GM23338 (cell line): ENCODE data around the gene TRAM2. TPM values are rescaled to one million over a fixed set of nuclear protein-coding genes. Genes with fewer than 3 reads are reported as not detected.
A peak's percentile ranks its signal among the peaks of the same experiment; 100 is the strongest.

Experiments used
- ATAC-seq: fragments of 200-7000 bp; cut with Tn5 transposase; 3 replicates; pipeline ENCODE4 v1.9.1; 2020
- DNase-seq: peaks from one replicate; pipeline ENCODE4 v3.0.0-alpha.2; 2015; ENCODE audit warnings: low spot score
- H2AFZ ChIP-seq: fragments of 200-600 bp; sonication (generic); 2 replicates; pipeline ENCODE4 v1.8.0; 2016; ENCODE audit warnings: antibody characterized with exemption, mild to moderate bottlenecking, moderate library complexity
- H3F3A ChIP-seq: fragments of 200-600 bp; sonication (generic); replicated peaks from 2 replicates; pipeline ENCODE4 v1.8.0; 2017; ENCODE audit warnings: antibody characterized with exemption, mixed run types, low read depth
- H3K27ac ChIP-seq: fragments of 200-600 bp; sonication (generic); 2 replicates; pipeline ENCODE4 v1.6.1; 2016; ENCODE audit warnings: low read depth
- H3K27me3 ChIP-seq: fragments of 200-600 bp; sonication (generic); 2 replicates; pipeline ENCODE4 v1.8.0; 2016; ENCODE audit warnings: mild to moderate bottlenecking, mixed run types, moderate library complexity; ENCODE audit not compliant: insufficient read depth
- H3K36me3 ChIP-seq: fragments of 200-600 bp; sonication (generic); 2 replicates; pipeline ENCODE4 v1.8.0; 2016; ENCODE audit warnings: mild to moderate bottlenecking; ENCODE audit not compliant: insufficient read depth
- H3K4me1 ChIP-seq: fragments of 200-600 bp; sonication (generic); 2 replicates; pipeline ENCODE4 v1.8.0; 2016; ENCODE audit warnings: mild to moderate bottlenecking, moderate library complexity; ENCODE audit not compliant: insufficient read depth
- H3K4me2 ChIP-seq: fragments of 200-600 bp; sonication (generic); 2 replicates; pipeline ENCODE4 v1.7.1; 2017; ENCODE audit warnings: mixed run types
- H3K4me3 ChIP-seq: fragments of 200-600 bp; sonication (generic); 2 replicates; pipeline ENCODE4 v1.6.1; 2016; ENCODE audit warnings: mixed run types
- H3K79me2 ChIP-seq: fragments of 200-600 bp; sonication (generic); replicated peaks from 2 replicates; pipeline ENCODE4 v1.8.0; 2017; ENCODE audit warnings: mild to moderate bottlenecking; ENCODE audit not compliant: insufficient read depth
- H3K9me2 ChIP-seq: fragments of 200-600 bp; sonication (generic); 2 replicates; pipeline ENCODE4 v1.8.0; 2017; ENCODE audit not compliant: insufficient read depth
- H4K20me1 ChIP-seq: fragments of 200-600 bp; sonication (generic); replicated peaks from 2 replicates; pipeline ENCODE4 v1.8.0; 2017; ENCODE audit warnings: mild to moderate bottlenecking; ENCODE audit not compliant: insufficient read depth
- H3K27ac Mint-ChIP-seq: 2 replicates; pipeline ENCODE4 v1.8.0; 2020; ENCODE audit warnings: inconsistent platforms, mild to moderate bottlenecking, moderate library complexity, mixed read lengths
- H3K27me3 Mint-ChIP-seq: 3 replicates; pipeline ENCODE4 v1.8.0; 2022; ENCODE audit warnings: low read depth, mild to moderate bottlenecking, moderate library complexity, mixed read lengths, inconsistent platforms; ENCODE audit not compliant: insufficient read depth, poor library complexity
- H3K36me3 Mint-ChIP-seq: 3 replicates; pipeline ENCODE4 v1.8.0; 2021; ENCODE audit warnings: low read depth, mild to moderate bottlenecking, inconsistent platforms, moderate library complexity, mixed read lengths
- H3K4me1 Mint-ChIP-seq: 3 replicates; pipeline ENCODE4 v1.8.0; 2020; ENCODE audit warnings: mild to moderate bottlenecking, inconsistent platforms, mixed read lengths
- H3K4me3 Mint-ChIP-seq: 3 replicates; pipeline ENCODE4 v1.8.0; 2021; ENCODE audit warnings: moderate library complexity, mild to moderate bottlenecking, inconsistent platforms, mixed read lengths
- H3K9me3 Mint-ChIP-seq: 3 replicates; pipeline ENCODE4 v1.8.0; 2020; ENCODE audit warnings: moderate library complexity, mild to moderate bottlenecking, inconsistent platforms, mixed read lengths
- CREB1 ChIP-seq: fragments of 250-450 bp; sonication (Bioruptor Pico); IDR thresholded peaks from 2 replicates; pipeline ENCODE4 v1.5.0; 2020; ENCODE audit warnings: low read depth, mild to moderate bottlenecking, moderate library complexity
- EZH2phosphoT487 ChIP-seq: fragments of 200-600 bp; sonication (generic); IDR thresholded peaks from one replicate; pipeline ENCODE4 v1.8.1; 2018; ENCODE audit warnings: antibody characterized with exemption; ENCODE audit not compliant: unreplicated experiment
- JUNB ChIP-seq: IDR thresholded peaks from one replicate; pipeline ENCODE4 v1.6.1; 2016; ENCODE audit warnings: antibody characterized with exemption; ENCODE audit not compliant: unreplicated experiment
- NANOG ChIP-seq: IDR thresholded peaks from 2 replicates; pipeline ENCODE4 v1.6.1; 2016; ENCODE audit warnings: antibody characterized with exemption, borderline replicate concordance
- STAT1 ChIP-seq: IDR thresholded peaks from one replicate; pipeline ENCODE4 v1.6.1; 2016; ENCODE audit warnings: antibody characterized with exemption; ENCODE audit not compliant: unreplicated experiment
- ZNF114 ChIP-seq: fragments of 250-450 bp; sonication (Bioruptor Pico); IDR thresholded peaks from 2 replicates; pipeline ENCODE4 v1.5.0; 2020; ENCODE audit warnings: mild to moderate bottlenecking, moderate library complexity
- ZNF331 ChIP-seq: fragments of 250-450 bp; sonication (Bioruptor Pico); IDR thresholded peaks from 2 replicates; pipeline ENCODE4 v1.5.0; 2020; ENCODE audit warnings: low read depth, mild to moderate bottlenecking, moderate library complexity
- ZNF462 ChIP-seq: fragments of 250-450 bp; sonication (Bioruptor Pico); IDR thresholded peaks from 2 replicates; pipeline ENCODE4 v1.5.0; 2020; ENCODE audit warnings: mild to moderate bottlenecking, moderate library complexity
- polyA plus RNA-seq: library from polyadenylated mRNA; unstranded; fragments of >200 nt; fragmentation: Nextera tagmentation; extraction: Ambion mirVana; gene quantifications from 2 replicates; pipeline ENCODE4 v1.2.1, GENCODE V29; 2016
- total RNA-seq: library from RNA; depleted of rRNA; stranded (reverse); fragments of >200 nt; shearing (Covaris generic); gene quantifications from 2 replicates; pipeline ENCODE4 v1.2.3, GENCODE V29; 2014
- TF ChIP-seq, protein P1 (sequence below): IDR thresholded peaks from 2 replicates; pipeline ENCODE4 v1.6.1; 2016; ENCODE audit warnings: antibody characterized with exemption
- TF ChIP-seq, protein P2 (sequence below): IDR thresholded peaks from one replicate; pipeline ENCODE4 v1.6.1; 2018; ENCODE audit warnings: antibody characterized with exemption; ENCODE audit not compliant: unreplicated experiment
- TF ChIP-seq, protein P3 (sequence below), 2 experiments: fragments of 200-600 bp in 1 of 2; sonication (generic) in 1 of 2; conservative IDR thresholded peaks; 2 replicates each; pipeline versions ENCODE4 v1.5.1 to v1.6.1; 2016 to 2017; ENCODE audit warnings: antibody characterized with exemption in 2 of 2, low read depth in 2 of 2, mild to moderate bottlenecking in 2 of 2, moderate library complexity in 1 of 2

The TRAM2 gene
- total and polyA plus RNA-seq, 2 experiments from 2014 or later: 4.0 to 14.0 TPM

GRCh38 chr6:52513896-52514295, 63.0 kb downstream of the TRAM2 start (continued):
- no peak for TF ChIP-seq ZNF462 (CRISPR knock-in tag)
- TF ChIP-seq CREB1 (CRISPR knock-in tag): no peak
- no peak for TF ChIP-seq ZNF331 (CRISPR knock-in tag)
- TF ChIP-seq JUNB: no peak
- no peak for TF ChIP-seq STAT1
- TF ChIP-seq, protein P1, sequence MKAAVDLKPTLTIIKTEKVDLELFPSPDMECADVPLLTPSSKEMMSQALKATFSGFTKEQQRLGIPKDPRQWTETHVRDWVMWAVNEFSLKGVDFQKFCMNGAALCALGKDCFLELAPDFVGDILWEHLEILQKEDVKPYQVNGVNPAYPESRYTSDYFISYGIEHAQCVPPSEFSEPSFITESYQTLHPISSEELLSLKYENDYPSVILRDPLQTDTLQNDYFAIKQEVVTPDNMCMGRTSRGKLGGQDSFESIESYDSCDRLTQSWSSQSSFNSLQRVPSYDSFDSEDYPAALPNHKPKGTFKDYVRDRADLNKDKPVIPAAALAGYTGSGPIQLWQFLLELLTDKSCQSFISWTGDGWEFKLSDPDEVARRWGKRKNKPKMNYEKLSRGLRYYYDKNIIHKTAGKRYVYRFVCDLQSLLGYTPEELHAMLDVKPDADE: no peak
- TF ChIP-seq ZNF114 (CRISPR knock-in tag): no peak
- no peak for TF ChIP-seq EZH2phosphoT487

DNA sequence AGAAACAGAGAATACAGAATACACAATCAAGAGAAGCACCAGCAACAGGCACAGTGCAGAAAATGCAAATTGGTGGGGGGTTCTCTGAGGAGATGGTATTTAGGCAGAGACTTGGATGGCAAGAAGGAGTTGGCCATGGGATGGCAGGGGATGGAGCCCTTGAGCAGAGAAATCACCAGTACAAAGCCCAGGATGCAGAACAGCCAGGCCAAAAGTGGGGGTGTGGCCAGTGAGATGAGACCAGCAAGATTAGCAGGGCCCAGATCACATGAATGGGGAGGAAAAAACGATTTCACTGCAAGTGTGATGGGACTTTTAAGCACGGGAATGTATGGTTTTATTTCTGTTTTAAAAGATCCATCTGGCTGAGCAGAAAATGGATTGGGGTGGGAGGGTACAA, 63.4 kb downstream of the TRAM2 start:
- no peak overlapping the region for H3K4me3 ChIP-seq
- no peaks in the 10 kb centered on the region for H3F3A ChIP-seq
- H3K36me3 ChIP-seq: peaks cover 3% of the 10 kb centered on the region; the same call in 1 of the 2 replicates
- H3K27ac Mint-ChIP-seq: 0 out of 2 replicates have a peak overlapping the region, but pooled peaks have one; percentile 14
- H3K36me3 Mint-ChIP-seq: peaks cover 30% of the 10 kb centered on the region
- H3K27me3 Mint-ChIP-seq: peaks cover 9% of the 10 kb centered on the region
- H4K20me1 ChIP-seq: 0 out of 2 replicates have a peak, but pooled peaks cover 2% of the 10 kb centered on the region
- no peak overlapping the region for H3K4me2 ChIP-seq
- H3K27ac ChIP-seq: no peak overlapping the region
- H3K9me3 Mint-ChIP-seq: no peaks in the 10 kb centered on the region
- H3K4me1 ChIP-seq: peaks cover 18% of the 10 kb centered on the region
- ATAC-seq (no peak), DNase-seq (no peak)
- no peak overlapping the region for H2AFZ ChIP-seq
- no peaks in the 10 kb centered on the region for H3K27me3 ChIP-seq
- no peaks in the 10 kb centered on the region for H3K79me2 ChIP-seq
- H3K9me2 ChIP-seq: no peaks in the 10 kb centered on the region
- peaks cover 51% of the 10 kb centered on the region for H3K4me1 Mint-ChIP-seq
- no peak overlapping the region; the same call in 2 of the 3 replicates for H3K4me3 Mint-ChIP-seq
- TF ChIP-seq, protein P2, sequence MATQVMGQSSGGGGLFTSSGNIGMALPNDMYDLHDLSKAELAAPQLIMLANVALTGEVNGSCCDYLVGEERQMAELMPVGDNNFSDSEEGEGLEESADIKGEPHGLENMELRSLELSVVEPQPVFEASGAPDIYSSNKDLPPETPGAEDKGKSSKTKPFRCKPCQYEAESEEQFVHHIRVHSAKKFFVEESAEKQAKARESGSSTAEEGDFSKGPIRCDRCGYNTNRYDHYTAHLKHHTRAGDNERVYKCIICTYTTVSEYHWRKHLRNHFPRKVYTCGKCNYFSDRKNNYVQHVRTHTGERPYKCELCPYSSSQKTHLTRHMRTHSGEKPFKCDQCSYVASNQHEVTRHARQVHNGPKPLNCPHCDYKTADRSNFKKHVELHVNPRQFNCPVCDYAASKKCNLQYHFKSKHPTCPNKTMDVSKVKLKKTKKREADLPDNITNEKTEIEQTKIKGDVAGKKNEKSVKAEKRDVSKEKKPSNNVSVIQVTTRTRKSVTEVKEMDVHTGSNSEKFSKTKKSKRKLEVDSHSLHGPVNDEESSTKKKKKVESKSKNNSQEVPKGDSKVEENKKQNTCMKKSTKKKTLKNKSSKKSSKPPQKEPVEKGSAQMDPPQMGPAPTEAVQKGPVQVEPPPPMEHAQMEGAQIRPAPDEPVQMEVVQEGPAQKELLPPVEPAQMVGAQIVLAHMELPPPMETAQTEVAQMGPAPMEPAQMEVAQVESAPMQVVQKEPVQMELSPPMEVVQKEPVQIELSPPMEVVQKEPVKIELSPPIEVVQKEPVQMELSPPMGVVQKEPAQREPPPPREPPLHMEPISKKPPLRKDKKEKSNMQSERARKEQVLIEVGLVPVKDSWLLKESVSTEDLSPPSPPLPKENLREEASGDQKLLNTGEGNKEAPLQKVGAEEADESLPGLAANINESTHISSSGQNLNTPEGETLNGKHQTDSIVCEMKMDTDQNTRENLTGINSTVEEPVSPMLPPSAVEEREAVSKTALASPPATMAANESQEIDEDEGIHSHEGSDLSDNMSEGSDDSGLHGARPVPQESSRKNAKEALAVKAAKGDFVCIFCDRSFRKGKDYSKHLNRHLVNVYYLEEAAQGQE: no peak
- TF ChIP-seq NANOG (no peak), STAT1 (no peak), CREB1 (CRISPR knock-in tag) (no peak), JUNB (no peak), ZNF331 (CRISPR knock-in tag) (no peak)
- TF ChIP-seq, protein P1: no peak
- TF ChIP-seq, protein P3, sequence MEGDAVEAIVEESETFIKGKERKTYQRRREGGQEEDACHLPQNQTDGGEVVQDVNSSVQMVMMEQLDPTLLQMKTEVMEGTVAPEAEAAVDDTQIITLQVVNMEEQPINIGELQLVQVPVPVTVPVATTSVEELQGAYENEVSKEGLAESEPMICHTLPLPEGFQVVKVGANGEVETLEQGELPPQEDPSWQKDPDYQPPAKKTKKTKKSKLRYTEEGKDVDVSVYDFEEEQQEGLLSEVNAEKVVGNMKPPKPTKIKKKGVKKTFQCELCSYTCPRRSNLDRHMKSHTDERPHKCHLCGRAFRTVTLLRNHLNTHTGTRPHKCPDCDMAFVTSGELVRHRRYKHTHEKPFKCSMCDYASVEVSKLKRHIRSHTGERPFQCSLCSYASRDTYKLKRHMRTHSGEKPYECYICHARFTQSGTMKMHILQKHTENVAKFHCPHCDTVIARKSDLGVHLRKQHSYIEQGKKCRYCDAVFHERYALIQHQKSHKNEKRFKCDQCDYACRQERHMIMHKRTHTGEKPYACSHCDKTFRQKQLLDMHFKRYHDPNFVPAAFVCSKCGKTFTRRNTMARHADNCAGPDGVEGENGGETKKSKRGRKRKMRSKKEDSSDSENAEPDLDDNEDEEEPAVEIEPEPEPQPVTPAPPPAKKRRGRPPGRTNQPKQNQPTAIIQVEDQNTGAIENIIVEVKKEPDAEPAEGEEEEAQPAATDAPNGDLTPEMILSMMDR (conservative IDR thresholded peaks at IDR 0.05; ENCODE audit: low read depth in 2 of 2): no peak
